GM21423 (cell line): ENCODE measurements around the gene FAM174A.
"Not testable (repeated sequence)": the region's sequence is repeated elsewhere in the genome, so short reads cannot be mapped to it uniquely, and the experiment has no call there.

Source experiments
- ATAC-seq: cut with Tn5 transposase; IDR thresholded peaks from one replicate; pipeline ENCODE4 v1.9.1; 2021; ENCODE audit warnings: mild to moderate bottlenecking, moderate library complexity; ENCODE audit not compliant: unreplicated experiment

FAM174A gene

DNA sequence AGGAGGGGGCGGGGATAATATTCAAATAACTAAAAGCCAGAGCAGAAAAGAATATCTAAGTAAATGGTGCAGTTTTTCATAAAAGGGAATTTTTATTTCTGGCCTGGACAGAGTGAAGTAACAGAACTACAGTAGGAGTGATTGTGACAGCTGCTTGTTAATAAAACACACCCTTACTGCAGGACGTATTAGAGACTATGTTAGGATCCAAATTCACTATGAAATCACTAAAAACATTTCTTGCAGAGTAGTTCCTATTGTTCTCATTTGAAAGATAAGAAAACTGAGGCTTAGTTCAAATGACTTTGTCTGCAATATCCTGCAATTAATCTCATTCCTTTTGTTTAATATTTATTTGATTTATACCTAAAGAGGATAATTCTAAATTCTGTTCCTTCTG lies 39.5 kb downstream of the FAM174A start:
- no peak for ATAC-seq

DNA sequence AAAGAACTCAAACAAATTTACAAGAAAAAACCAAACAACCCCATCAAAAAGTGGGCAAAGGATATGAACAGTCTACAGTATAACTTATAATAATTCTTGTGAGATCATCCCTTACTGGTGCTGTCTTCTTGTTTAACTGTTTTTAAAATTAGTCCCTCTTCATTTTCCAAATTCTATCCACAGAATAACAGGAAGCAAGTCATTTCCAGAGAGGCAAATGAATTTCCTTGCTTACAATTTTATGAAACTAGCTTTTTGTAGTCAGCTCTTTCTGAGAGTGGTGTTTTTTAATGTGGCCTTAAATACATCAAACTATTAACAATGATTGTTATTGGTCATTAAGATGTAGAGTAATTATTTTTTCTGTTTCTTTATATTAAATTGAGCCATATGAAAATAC lies 40.6 kb downstream of the FAM174A start:
- no peak for ATAC-seq

DNA sequence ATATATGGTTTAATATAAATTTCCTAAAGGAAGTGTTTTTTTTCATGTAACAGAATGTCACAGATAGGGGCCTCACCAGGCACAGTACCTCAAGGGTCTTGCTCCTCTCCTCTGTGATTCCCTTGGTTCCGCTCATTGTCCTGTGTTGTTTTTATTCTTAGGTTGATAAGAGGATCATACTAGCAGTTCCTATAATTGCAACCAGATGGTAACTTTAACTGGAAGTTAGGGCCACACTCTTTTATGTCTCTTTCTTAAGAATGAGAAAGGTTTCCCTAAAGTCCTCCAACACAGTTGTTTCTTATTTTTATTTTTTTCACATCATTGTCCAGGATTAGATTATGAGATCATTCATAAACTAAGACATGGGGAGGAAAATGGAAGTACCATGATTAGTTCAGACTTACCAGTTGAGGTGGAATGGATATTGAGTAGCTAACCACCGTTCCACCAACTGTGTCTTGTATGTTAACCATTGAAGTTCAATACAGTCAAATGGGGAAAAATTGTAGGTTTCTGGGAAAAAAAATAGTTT lies 41.1 kb downstream of the FAM174A start:
- ATAC-seq, result no peak

DNA sequence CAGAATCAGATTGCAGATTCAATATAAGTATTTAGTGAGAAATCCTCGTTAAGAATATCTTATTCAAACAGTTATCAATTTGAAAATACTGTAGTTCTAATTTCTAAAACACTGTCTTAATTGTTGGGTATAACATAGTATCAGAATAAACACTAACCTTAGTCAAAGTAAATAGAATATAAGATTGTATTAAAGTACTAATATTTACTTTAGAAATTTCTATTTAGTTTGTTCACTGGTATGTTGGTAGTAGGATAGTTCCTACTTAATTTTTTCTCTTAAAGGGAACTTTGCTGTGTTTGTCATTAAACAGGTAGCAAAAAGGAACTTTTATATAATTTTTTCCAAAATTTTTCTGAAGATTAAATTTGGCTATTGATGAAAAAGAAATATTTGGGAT lies 42.3 kb downstream of the FAM174A start:
- no peak for ATAC-seq

DNA sequence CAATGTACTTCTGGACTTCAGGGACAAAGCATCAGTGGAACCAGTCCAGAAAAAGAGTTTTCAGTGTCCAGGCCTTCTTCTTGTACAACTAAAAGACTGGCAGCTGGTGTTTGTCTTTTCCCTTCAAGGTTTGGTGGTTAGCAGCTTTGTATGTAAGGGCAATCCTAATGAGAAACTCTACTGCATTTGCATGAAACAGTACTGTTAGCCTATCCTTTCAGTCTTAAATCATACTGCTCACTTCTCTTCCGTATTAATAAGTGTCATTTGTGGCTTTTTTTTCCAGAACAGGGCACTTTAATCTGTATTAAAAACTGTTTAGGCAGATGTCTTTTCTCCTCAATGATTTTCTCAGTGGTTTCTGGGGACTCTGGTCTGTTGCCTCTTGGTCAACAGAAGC lies 48.9 kb downstream of the FAM174A start:
- ATAC-seq, result peak; percentile 99

DNA sequence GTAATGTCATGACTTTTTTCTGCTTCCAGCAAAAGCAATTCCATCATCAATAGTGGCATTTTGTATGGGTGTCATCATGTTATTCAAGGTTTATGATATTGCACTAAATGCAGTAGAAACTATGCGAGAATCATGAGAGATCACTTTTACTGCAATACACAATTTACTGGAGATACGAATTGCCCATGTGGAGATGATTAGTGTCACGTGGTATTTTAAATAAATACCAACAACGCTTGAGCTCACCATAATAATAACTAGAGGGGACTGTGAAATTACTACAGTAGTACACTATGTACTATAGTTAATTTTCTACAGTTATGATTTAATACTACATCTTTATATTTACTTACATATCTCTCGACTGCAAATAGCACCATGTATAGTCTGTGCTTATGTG lies 49.7 kb downstream of the FAM174A start:
- no peak for ATAC-seq

DNA sequence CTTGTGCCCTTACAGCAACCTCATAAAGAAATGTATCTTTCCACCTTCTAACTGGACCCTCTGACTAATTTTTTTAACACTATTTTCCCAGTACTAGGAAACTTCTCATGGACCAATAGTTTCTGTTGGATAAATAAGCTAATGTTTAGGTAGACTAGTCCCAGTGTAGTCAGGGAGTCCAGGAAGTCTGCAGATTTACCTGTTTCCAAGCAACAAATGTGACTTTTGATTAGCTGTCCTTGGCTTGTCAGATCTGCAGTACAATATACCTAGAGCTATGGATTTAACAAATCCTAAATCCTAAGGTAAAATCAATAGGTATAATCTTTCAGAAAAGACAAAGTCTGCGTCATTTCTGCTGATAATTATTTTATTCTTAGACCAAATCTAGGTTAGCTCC lies 55.7 kb downstream of the FAM174A start:
- no peak for ATAC-seq

DNA sequence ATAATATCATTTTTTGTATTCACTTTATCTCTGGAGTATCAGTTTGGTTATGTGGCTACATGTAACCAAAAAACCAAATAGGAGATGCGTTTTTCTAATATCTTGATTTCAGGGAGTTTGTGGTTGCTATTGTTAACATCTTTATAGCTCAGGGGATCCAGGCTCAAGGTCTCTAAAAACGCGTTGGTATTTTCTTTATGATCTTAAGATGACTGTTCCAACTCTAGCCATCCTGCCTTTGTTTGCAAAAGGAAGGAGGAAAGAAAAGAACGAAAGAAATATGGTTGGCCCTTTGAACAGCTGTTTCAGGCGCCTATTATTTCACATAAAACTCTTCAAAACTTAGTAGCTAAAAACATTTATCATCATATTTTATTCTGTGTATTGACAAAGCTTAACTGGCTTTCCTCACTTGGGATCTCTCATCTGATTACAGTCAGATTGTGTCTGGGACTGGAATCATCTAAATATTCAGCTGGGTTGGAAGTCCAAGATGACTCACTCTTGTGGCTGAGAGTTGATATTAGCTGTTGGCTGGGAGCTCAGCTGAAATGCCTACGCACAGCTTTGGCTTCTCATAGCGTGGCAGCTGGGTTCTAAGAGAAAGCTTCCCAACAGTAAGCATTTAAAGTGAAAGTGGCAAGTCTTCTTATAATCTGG lies 60.1 kb downstream of the FAM174A start:
- ATAC-seq, result no peak

DNA sequence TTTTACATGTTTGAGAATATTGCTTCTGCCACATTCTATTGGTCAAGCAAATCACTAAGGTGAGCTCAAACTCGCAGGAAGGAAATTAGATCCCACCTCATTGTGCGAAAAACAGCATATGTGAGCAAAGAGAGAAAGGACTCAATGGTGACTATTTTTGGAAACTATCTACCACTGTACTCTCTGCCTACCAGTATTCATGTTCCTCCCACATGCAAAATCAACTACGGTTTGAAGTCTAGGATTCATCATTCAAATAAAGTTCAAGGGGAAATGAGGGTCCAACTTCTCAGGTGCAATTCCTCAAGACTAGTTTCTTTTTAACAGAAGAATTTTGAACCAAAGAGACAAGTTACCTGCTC lies 60.6 kb downstream of the FAM174A start:
- ATAC-seq, result no peak

DNA sequence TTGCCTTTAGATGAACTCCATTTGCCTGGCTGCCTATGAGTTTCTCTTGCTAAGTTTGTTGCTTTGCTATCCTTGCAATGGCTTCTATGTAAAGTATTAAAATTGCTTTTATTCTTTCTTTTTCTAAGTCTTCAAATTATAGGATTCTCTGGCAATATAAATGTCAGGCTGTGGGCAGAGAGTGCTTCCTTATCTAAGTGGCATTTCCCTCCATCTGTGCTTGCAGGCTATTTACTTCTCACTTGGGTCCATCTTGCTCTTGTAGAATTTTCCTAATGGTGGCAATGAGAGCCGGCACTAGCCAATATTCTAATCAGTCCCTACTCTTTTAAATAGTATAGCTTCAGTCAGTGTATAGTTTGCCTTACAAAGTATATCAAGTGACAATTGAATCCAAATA lies 63.3 kb downstream of the FAM174A start:
- no peak for ATAC-seq

DNA sequence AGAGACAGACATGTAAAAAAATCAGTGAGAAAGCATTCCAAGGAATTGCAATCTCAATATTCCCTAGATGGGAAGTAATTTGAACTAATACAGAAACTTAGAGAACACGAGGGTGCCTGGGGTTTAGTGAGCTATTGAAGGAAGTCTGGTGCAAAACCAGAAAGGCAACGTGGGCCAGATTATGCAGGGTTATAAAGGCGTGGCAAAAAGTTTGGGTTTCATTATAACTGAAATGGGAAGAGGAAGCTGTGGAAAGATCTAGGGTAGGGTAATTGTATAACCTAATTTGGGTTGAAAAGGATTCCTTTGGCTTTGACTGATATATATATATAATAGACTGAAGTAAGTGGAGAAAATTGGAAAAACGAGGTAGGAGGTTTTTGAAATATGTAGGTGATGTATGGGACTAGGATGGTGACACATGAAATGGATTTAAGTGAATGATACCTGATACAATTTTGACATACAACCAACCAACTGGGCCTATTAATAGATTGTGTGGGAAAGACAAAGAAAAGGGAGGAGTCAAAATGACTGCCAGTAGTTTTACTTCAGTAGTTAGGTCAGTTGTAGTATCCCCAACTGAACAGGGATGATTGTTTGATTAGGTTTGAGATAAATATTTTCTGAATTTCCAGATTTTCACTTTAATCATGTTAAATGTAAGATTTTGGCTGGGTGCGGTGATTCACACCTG lies 65.3 kb downstream of the FAM174A start:
- no peak for ATAC-seq

DNA sequence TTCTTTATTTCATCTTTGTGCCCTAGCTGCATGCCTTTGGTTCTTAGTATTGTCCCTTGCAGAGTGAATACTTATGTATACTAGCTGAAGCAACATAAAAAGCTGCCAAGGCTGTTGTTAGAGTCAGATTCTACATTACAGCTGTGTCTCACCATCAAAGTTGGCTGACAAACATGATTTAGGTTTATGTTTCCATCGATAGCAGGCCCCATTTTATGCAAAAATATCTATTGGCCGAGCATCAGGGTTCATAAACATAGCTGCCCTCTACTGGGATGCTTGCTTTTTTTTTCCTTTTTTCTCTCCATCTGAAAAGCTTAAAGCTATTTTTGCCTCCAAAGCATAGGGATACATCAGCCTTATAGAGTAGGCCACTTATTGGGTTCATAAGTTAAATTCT lies 68.0 kb downstream of the FAM174A start:
- no peak for ATAC-seq

DNA sequence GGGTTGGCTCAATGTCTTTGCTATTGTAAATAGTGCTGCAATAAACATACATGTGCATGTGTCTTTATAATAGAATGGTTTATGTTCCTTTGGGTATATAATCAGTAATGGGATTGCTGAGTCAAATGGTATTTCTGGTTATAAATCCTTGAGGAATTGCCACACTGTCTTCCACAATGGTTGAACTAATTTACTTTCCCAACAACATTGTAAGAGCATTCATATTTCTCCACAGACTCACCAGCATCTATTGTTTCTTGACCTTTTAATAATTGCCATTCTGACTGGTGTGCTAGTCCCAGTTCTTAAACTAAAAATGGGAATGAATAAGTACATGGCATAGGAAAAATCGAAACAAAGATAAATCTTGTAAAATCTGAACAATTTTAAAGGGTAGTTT lies 68.8 kb downstream of the FAM174A start:
- not testable (repeated sequence) for ATAC-seq

DNA sequence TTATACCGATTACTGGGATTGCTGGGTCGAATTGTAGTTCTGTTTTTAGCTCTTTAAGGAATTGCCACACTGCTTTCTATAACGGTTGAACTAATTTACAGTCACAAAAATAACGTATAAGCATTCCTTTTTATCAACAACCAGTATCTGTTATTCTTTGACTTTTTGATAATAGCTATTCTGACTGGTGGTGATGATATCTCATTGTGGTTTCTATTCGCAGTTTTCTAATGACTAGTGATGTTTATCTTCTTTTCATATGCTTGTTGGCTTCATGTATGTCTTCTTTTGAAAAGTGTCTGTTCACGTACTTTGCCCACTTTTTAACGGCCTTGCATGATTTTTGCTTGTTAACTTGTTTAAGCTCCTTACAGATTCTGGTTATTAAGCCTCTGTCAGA lies 74.4 kb downstream of the FAM174A start:
- ATAC-seq, result no peak

DNA sequence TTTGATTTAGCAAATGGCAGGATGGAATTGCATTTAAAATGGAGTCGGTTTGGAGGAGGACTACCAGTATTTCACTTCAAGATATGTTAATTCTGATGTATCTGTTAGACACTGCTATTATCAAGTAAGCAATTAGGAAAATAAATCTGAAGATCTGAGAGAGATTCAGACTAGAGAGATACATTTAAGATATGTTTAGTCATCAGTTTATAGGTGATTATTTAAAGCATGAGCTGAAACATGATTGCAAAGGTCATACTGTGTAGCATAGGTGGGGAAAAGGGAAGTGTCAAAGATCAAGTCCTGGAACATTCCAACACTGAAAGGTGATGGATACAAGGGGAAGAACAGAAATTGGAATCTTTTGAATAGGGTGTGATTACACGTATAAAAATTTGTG lies 79.1 kb downstream of the FAM174A start:
- ATAC-seq, result no peak

DNA sequence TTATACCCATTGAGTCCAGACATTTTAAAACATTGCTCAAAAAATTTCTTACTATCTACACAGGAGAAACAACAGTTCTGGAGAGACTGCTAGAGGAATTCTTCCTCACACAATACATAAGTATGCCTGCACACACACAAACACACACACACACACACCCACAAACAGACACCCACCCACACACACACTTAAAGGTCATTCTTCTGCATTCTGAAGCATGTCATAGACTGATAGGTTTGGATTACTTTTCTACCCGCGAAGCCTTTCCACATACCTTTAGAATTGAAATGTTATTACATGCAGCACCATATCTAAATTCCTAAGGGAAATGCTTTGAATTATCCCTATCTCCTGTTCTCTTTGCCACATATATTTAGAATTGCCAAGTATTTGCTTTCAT lies 80.2 kb downstream of the FAM174A start:
- ATAC-seq, result no peak

DNA sequence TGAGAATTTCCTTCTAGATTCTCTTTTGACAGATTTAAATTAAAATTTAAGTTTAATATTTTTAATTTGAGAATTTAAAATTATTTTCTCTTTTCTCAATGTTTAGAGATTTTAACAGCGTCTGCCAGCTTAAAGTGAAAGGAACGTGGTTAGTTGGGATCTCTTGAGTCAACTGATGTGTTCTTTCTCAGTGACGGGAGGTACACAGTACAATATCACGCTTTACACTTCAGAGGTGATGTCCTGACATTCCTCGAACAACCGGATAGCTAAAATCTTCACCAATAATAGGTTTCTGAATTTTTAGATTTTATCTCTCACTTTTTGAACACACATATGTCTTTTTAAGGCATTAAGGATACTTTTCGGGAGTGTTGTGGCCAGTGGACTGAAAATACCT lies 81.1 kb downstream of the FAM174A start:
- ATAC-seq, result no peak

DNA sequence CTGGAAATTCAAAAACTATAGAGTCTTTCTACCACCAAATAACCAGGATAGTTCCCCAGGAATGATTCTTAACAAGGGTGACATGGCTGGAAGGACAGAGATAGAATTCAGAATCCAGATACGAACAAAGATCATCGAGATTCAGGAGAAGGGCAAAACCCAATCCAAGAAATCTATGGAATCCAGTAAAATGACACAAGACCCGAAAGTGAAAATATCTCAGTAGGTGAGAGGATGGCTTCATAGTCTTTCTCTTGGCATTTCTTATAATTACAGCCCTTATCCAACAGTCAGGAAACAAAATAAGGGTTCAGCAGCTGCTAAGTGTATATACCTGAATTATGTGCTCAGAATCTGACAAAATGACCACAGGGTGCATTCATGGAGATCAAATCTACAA lies 81.8 kb downstream of the FAM174A start:
- ATAC-seq, result no peak

DNA sequence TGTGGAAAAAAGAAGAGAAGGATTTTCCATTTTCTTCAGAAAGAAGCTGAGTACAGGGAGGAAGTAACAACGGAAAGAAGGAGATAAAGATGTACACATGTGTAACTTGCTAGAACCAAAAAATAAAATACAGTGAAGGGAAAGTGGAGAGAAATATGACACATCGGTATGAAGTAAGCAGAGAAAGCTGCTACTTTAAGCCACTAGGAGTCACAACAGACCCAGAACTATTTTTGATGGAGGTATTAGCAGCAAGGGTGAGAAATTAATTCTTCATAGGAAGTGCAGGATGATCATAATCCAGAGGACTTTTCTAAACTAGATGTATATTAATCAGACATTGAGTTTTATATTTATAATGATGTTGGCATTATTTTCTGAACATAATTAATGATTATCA lies 88.5 kb downstream of the FAM174A start:
- ATAC-seq, result peak; percentile 89

DNA sequence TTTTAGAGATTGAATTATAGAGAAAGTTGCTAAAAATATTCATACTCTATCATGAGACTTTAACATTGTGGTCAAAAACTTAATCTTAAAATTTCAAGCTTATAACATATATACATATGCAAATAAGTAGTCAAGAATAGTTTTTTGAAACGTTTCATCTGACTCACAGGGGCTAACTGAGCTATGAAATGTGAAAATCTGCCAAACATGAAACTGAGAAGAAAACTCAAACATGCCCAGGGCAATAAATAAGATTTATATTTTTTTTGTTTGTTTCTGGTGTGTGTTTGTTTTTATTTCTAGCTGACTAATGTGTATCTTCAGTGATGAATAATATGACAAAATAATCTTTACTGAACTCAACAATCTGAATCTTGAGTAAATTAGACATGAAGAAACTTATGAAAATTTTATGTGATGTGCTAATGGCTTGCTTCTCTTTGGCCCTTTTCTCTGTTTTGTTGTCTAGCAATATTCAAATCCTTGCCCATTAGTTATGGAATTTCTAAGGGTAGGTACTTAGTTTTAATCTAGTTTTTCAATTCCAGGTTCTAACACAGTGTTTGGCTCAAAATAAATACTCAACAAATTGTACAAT lies 99.9 kb downstream of the FAM174A start:
- ATAC-seq, result peak; percentile 67
